Measurements from ENCODE around the gene BCLAF1.

The BCLAF1 gene

GRCh38 chr6:136280032-136280609, 9.5 kb downstream of the BCLAF1 start:
- no peak for DNase-seq (ENCODE audit: low read depth)
- no peak for TF ChIP-seq CTCF (conservative IDR thresholded peaks at IDR 0.05; ENCODE audit: low read depth, low read length)
- H3K4me3 ChIP-seq (ENCODE audit: low read depth, low read length), result no peak overlapping the region

GRCh38 chr6:136274062-136274461, 15.6 kb downstream of the BCLAF1 start:
- no peak for DNase-seq (ENCODE audit: low read depth)
- no peak overlapping the region for H3K4me3 ChIP-seq (ENCODE audit: low read depth, low read length)
- no peak for TF ChIP-seq CTCF (conservative IDR thresholded peaks at IDR 0.05; ENCODE audit: low read depth, low read length)

- no peak overlapping the region for H3K4me3 ChIP-seq (ENCODE audit: low read depth, low read length)
- DNase-seq (ENCODE audit: low read depth), result no peak
- no peak for TF ChIP-seq CTCF (conservative IDR thresholded peaks at IDR 0.05; ENCODE audit: low read depth, low read length)
These were observed 24.5 kb downstream of the BCLAF1 start for GRCh38 chr6:136265101-136265500.

DNA sequence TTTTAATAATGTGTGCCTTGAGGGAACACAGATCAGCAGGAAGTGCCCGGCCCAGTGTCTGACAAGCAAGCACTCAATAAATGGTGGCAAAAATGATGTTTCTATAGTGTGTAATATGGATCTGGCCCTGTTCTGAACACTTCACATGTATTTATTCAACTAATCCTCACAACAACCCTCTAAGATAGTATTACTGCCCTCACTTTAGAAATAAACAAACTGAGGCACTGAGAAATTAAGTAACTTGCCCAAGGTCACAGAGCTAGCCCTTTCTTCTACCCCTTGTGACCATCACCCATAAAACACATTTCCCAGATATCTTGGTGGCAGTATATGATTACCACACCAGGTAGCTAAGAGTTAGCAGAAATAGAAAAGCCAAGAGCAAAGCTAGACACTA, 26.7 kb downstream of the BCLAF1 start:
- TF ChIP-seq CTCF (conservative IDR thresholded peaks at IDR 0.05; ENCODE audit: low read depth, low read length), result no peak
- DNase-seq (ENCODE audit: low read depth), result no peak
- no peak overlapping the region for H3K4me3 ChIP-seq (ENCODE audit: low read depth, low read length)

DNA sequence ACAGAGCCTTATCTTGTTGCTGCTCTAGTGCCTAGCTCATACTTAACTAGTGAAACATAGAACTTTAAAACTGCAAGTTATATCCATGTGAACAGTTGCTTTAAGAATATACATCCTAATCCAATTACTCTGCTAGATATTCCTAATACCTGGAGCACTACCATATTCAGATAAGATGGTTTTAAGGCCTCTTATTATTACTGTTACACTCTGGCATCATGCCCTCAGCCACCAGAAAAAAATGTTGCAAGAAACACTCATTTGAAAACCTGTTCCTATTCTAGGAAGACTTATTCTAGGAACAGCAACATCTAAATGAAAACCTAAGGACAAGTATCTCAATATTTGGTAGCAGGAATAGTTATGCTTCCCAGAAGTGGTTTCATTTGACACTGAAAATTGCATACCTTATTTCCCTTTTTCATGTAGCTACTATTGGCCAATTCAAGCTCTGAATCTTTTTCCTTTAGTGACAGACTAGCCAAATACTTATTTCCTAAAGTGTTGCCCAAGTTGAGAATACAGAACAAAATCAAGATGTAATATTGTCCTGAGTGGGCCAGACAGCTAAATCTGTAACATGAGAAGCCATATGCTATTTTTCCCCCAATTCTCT, 34.7 kb downstream of the BCLAF1 start:
- H3K4me3 ChIP-seq (ENCODE audit: low read depth, low read length), result no peak overlapping the region
- no peak for DNase-seq (ENCODE audit: low read depth)
- TF ChIP-seq CTCF (conservative IDR thresholded peaks at IDR 0.05; ENCODE audit: low read depth, low read length), result no peak

GRCh38 chr6:136253734-136254133, 35.9 kb downstream of the BCLAF1 start:
- no peak for DNase-seq (ENCODE audit: low read depth)
- no peak overlapping the region for H3K4me3 ChIP-seq (ENCODE audit: low read depth, low read length)
- TF ChIP-seq CTCF (conservative IDR thresholded peaks at IDR 0.05; ENCODE audit: low read depth, low read length), result no peak

DNA sequence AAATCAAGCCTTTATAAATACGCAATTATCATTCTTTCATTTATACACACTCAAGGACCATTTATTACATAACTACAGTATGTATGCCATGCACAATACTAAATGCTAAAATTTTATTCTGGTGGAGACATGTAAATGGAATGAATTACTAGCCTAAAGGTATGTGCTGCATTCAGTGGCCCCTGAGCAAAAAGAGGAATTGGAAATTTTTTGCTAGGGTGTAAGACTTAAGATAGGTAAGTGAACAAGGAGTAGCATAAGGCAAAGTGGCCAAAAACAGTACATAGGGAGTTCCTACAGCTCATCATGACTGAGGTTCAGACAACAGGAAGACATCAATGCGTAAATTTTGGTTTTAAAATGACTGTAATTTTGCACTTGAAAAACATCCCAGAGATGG, 37.2 kb downstream of the BCLAF1 start:
- no peak for TF ChIP-seq CTCF (conservative IDR thresholded peaks at IDR 0.05; ENCODE audit: low read depth, low read length)
- no peak overlapping the region for H3K4me3 ChIP-seq (ENCODE audit: low read depth, low read length)
- no peak for DNase-seq (ENCODE audit: low read depth)
